ENCODE measurements around the gene CLBA1.

DNA sequence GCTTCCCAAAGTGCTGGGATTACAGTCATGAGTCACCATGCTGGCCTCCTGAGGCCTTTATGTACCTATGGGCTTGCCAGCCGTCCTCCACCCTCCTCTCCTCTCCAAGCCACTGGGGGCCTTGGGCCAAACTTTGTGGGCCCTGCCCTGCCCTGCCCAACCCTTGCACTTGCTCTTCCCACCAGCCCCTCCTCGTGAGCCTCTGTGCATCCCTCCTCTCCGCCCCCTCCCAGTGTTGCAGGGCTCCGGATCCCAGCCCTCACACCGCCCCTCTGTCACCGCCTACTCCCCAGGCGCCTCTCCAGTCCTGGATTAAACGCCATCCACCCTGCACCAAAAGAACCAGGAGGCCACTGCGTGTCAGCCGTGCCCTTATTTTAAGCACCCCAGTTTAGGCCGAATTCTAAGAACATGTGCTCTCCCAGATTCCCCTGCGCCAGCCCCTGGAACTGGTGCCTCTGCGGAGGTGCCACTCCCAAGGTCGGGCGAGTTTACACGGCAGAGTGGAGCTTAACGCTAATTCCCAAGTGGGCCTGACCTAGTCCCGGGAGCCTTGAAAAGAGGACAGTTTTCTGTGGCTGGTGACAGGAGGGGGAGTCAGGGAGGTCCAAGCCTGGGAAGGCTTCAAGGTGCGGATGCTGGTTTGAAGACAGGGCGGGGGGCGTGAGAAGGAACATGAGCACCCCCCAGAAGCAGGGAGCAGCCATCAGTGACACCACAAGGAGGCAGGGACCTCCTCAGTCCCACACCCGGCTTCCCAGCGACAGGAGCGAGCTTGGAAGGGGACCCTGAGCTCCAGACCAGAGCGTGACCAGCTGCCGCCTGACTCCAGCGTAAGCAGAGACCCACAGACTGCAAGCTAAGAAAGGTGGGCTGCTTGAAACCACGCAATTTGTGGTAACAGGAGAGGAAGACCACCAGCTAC lies 56.5 kb downstream of the CLBA1 start:
- TF ChIP-seq CTCF (conservative IDR thresholded peaks at IDR 0.05; ENCODE audit: low read length) (no peak), EZH2phosphoT487 (IDR thresholded peaks at IDR 0.05; ENCODE audit: borderline replicate concordance, low read depth, low read length) (no peak)
